ENCODE measurements around the gene N4BP2L2. TPM values are rescaled to one million over a fixed set of nuclear protein-coding genes. Genes with fewer than 3 reads are reported as not detected.
A peak's percentile ranks its signal among the peaks of the same experiment; 100 is the strongest.

The N4BP2L2 gene
- total RNA-seq, 2 experiments from 2014 or later: 86.6 to 102 TPM

DNA sequence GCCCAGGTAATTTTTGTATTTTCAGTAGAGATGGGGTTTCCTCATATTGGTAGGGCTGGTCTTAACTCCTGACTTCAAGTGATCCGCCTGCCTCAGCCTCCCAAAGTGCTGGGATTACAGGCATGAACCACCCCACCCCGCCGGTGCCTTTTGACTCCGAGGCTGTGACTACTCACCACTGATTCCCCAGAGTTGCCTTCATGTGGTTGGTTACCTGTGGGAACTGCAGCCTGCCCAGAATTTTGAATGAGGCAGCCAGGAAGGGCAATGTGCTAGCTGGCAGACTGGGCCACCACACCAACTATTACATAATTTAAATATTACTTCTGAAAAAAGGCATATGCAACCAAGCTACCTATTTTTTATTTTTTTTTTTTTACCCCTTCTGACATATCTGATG, 42.8 kb downstream of the N4BP2L2 start:
- CTCF ChIA-PET: no interaction called here
- Mint-ChIP-seq H3K36me3 (peaks cover 2% of the 10 kb centered on the region), H3K4me1 (ENCODE audit: low read depth) (peaks cover 13% of the 10 kb centered on the region), H3K9me3 (no peaks in the 10 kb centered on the region), H3K4me3 (no peak overlapping the region), H3K27me3 (no peaks in the 10 kb centered on the region), H3K27ac (no peak overlapping the region)
- intact Hi-C loops (cut with micrococcal nuclease): no loop called here
- POLR2A ChIA-PET: no interaction called here
- DNase-seq: no peak

DNA sequence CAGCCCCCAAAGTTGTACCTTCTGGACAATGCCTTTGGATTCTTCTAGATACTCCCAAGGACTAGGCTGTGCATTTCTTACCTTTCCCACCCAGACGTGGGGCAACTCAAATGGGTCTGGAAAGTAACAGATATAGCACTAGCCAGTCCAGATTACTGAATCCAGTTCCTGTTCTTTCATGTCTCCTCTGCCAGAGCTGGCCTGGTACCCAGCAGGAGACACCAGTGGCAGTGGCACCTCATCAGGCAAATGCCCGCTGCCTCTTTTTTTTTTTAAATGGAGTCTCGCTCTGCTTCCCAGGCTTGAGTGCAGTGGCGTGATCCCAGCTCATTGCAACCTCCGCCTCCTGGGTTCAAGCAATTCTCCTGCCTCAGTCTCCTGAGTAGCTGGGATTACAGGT, 43.2 kb downstream of the N4BP2L2 start:
- CTCF ChIA-PET: no interaction called here
- no peak for DNase-seq
- Mint-ChIP-seq H3K27me3 (no peaks in the 10 kb centered on the region), H3K4me3 (no peak overlapping the region), H3K9me3 (no peaks in the 10 kb centered on the region), H3K36me3 (peaks cover 2% of the 10 kb centered on the region), H3K27ac (no peak overlapping the region), H3K4me1 (ENCODE audit: low read depth) (peaks cover 13% of the 10 kb centered on the region)
- POLR2A ChIA-PET: no interaction called here
- intact Hi-C loops (cut with micrococcal nuclease): no loop called here

DNA sequence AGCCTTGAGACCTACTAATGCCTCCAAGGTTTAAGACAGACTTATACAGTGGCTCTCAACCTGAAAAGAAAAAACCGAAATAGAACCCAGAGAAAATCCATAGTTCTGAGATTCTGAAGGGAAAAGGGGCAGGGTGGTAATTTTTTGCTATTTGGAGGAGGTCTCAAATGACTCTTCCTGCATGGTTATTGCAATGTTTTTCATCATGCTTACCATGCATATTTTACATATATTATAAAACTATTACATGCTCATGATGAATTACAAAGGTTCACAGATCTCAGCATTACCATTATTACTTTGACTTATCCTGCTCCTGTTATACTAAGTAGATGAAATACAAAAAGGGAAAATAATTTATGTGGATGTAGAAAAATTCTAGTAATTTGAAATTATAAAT, 47.6 kb downstream of the N4BP2L2 start:
- Mint-ChIP-seq H3K4me1 (ENCODE audit: low read depth) (no peaks in the 10 kb centered on the region), H3K9me3 (no peaks in the 10 kb centered on the region), H3K36me3 (no peaks in the 10 kb centered on the region), H3K4me3 (no peak overlapping the region), H3K27ac (no peak overlapping the region), H3K27me3 (no peaks in the 10 kb centered on the region)
- DNase-seq: no peak
- POLR2A ChIA-PET: no interaction called here
- intact Hi-C loops (cut with micrococcal nuclease): no loop called here
- CTCF ChIA-PET: no interaction called here

DNA sequence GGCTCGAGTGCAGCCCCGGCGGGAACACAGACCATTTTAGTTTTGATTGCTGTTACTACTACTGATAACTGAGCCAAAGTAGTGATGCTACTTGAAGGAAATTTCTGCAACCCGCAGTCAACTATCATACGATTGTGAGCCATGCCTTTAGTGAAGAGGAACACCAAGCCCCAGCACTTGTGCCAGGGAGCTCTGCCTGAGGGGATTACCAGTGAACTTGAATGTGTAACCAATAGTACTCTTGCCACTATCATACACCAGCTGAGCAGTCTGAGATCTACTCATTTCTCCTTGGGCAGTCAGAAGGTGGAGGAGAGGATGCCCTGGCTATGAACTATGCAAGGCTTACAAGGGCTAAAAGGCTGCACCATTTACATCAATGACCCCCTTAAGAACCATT, 61.7 kb downstream of the N4BP2L2 start:
- intact Hi-C loops (cut with micrococcal nuclease): no loop called here
- ChIA-PET POLR2A (no interaction called here), CTCF (no interaction called here)
- H3K27ac Mint-ChIP-seq: no peak overlapping the region
- no peaks in the 10 kb centered on the region for H3K27me3 Mint-ChIP-seq
- peaks cover 2% of the 10 kb centered on the region for H3K36me3 Mint-ChIP-seq
- peaks cover 8% of the 10 kb centered on the region for H3K4me1 Mint-ChIP-seq (ENCODE audit: low read depth)
- H3K9me3 Mint-ChIP-seq: no peaks in the 10 kb centered on the region
- DNase-seq: no peak
- no peak overlapping the region for H3K4me3 Mint-ChIP-seq

DNA sequence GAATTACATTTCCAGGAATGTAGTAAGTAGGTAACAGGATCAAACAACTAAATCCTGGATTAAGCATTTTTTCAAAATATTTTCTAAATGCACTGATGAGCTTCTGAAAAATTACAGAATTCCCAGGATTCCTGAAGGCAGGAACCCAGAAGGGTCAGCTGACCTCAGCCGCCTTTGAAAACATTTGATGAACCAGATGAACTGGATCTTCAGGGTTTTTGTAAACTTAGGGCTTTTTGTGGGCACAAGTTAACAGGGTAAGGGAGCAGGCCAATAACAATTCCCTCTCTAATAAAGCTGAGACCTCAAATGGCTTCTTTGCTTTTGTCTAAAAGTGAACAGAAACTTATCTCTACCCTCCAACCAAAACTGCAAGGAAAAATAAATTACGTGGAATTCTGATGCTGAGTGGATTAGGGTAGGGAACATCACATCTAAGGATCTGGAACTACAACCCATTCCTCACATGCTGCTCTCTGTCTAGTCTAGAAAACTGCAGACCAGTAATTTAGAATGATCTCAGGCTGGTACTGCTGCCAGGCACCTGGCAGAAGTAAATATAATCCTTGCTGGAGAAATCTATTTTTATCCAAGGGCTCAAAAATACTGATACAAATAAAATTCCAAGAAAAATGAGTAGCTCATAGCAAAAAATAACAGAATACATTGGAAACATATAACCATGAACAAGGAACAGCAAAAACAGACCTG, 62.4 kb downstream of the N4BP2L2 start:
- Mint-ChIP-seq H3K4me3 (no peak overlapping the region), H3K27ac (no peak overlapping the region), H3K4me1 (ENCODE audit: low read depth) (peaks cover 16% of the 10 kb centered on the region), H3K27me3 (no peaks in the 10 kb centered on the region), H3K36me3 (peaks cover 2% of the 10 kb centered on the region), H3K9me3 (no peaks in the 10 kb centered on the region)
- CTCF ChIA-PET: no interaction called here
- intact Hi-C loops (cut with micrococcal nuclease): no loop called here
- no peak for DNase-seq
- POLR2A ChIA-PET: interaction anchor here (0.6 kb wide), 1 partner anchor 37 kb away, joined by 4 read pairs; no protein-coding TSS in a partner anchor

DNA sequence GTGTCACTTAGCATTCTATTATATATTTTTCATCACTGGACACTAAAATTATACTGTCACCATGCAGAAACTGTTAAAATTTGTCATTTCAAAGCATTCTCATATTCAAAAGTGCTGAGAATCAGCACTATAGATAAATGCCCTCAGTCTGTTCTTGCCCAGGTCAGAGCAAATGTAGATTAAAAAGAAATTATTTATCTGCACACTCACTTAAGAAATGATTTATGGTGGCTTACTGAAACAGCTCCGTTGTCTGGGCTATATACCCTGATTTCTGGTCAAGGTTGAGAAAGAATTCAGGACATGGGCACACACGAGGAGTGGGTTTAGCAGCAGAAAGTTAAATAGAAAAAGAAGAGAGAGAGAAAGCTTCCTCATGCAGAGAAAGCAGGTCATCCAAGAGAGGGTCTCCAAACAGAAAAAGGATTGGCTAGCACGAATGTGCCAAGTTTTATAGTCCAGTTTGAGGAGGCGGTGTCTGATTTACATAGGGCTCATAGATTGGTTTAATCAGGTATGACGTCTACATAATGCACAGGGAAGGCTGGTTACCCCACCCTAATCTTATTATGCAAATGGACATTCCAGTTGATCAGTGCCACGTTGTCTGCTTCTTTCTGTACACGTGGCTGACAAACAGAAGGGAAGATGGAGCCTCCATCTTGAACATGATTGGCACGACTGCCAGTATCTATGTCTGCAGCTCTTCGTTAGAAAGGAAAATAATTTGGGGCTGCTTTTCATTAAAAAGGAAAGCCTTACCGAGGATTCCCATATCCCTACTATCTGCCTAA, 63.4 kb downstream of the N4BP2L2 start:
- CTCF ChIA-PET: no interaction called here
- H3K27me3 Mint-ChIP-seq: no peaks in the 10 kb centered on the region
- no peak overlapping the region for H3K4me3 Mint-ChIP-seq
- H3K36me3 Mint-ChIP-seq: peaks cover 2% of the 10 kb centered on the region
- POLR2A ChIA-PET: interaction anchor here (0.6 kb wide), 1 partner anchor 38 kb away, joined by 4 read pairs; no protein-coding TSS in a partner anchor
- peaks cover 18% of the 10 kb centered on the region for H3K4me1 Mint-ChIP-seq (ENCODE audit: low read depth)
- no peak for DNase-seq
- H3K9me3 Mint-ChIP-seq: no peaks in the 10 kb centered on the region
- H3K27ac Mint-ChIP-seq: no peak overlapping the region
- intact Hi-C loops (cut with micrococcal nuclease): loop anchor here (5.0 kb wide), 1 partner anchor 167 kb away; no protein-coding TSS in a partner anchor

DNA sequence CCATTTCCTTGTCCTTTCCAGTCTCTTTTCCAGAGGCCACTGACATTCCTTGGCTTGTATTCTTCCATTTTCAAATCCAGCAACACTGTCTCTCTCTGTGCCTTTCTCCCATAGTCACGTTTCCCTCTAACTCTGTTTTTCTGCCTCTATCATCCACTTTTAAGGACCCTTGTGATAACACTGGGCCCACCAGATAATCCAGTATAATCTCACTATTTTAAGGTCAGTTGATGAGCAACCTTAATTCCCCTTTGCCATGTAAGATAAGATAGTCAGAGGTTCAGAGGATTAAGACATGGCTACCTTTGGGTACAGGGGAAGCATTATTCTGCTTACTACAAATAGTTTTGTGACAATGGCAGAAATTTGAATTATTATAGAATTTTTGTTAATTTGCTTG, 64.9 kb downstream of the N4BP2L2 start:
- Mint-ChIP-seq H3K27ac (no peak overlapping the region), H3K27me3 (no peaks in the 10 kb centered on the region), H3K9me3 (no peaks in the 10 kb centered on the region), H3K4me1 (ENCODE audit: low read depth) (peaks cover 18% of the 10 kb centered on the region), H3K36me3 (peaks cover 2% of the 10 kb centered on the region), H3K4me3 (no peak overlapping the region)
- CTCF ChIA-PET: no interaction called here
- POLR2A ChIA-PET: no interaction called here
- intact Hi-C loops (cut with micrococcal nuclease): loop anchor here (5.0 kb wide), 1 partner anchor 169 kb away; no protein-coding TSS in a partner anchor
- DNase-seq: no peak

DNA sequence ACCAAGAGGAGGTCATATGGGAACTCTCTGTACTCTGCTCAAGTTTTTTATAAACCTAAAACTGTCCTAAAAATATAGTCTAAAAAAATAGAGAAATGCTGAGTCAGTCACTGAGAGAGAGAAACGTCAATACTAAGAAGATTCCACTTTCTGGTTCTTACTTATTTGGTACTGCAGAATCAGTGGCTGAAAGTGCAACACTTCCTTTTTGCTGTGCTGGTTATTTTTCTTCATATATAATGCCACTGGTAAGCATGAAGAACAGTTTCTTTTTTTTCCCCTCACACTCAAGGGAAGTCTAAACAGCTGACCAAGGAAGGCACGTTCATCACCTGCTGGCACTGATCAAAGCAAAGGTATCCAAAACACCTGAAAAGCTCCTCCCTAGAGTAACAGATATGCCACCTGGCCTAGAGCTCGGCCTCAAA, 66.4 kb downstream of the N4BP2L2 start:
- CTCF ChIA-PET: interaction anchor here (1.5 to 1.8 kb wide), 2 partner anchors 47 to 109 kb away, joined by 3 to 10 read pairs; no protein-coding TSS in a partner anchor
- DNase-seq: no peak
- intact Hi-C loops (cut with micrococcal nuclease): loop anchor here (1.0 to 5.0 kb wide), 3 partner anchors 48 to 170 kb away; no protein-coding TSS in a partner anchor
- no peaks in the 10 kb centered on the region for H3K36me3 Mint-ChIP-seq
- H3K4me3 Mint-ChIP-seq: no peak overlapping the region
- POLR2A ChIA-PET: no interaction called here
- H3K4me1 Mint-ChIP-seq (ENCODE audit: low read depth): peaks cover 18% of the 10 kb centered on the region
- H3K9me3 Mint-ChIP-seq: no peaks in the 10 kb centered on the region
- H3K27ac Mint-ChIP-seq: peak overlapping the region; percentile 84
- no peaks in the 10 kb centered on the region for H3K27me3 Mint-ChIP-seq

DNA sequence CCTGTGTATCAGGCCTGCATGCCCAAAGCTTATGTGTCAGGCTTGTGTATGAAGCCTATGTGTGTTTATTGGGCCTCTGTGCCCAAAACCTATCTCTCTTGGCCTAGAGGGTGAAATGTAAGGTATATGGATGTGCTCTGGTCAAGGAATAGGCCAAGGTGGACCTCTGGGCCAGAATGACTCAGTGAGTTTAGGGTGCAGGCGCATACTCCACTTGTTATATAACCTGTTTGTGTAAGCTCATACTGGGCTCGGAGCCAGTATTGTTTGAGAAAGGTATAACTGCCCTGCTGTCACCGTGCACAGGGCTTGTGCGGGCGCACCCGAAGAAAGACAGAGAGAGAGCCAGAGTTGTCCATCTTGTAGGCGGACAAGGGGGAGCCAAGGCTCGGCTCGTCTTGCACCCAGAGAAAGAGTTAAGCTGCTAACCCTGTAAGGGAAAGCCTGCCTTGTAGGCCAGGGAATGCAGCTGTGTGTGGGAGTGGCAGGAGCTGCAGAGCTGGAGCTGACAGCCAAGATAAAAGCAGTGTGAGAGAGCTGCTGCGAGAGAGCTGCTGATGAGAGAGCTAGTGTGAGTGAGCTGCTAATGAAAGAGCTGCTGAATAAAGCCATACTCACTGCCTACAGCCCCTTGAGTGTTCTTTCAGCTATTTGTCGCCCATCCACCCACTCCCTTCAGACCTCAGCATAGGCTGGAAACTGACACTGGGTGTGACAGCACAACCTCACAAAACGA, 67.2 kb downstream of the N4BP2L2 start:
- no peaks in the 10 kb centered on the region for H3K9me3 Mint-ChIP-seq
- no peaks in the 10 kb centered on the region for H3K36me3 Mint-ChIP-seq
- intact Hi-C loops (cut with micrococcal nuclease): loop anchor here (5.0 kb wide), 1 partner anchor 171 kb away; no protein-coding TSS in a partner anchor
- H3K27ac Mint-ChIP-seq: peak overlapping the region; percentile 84
- no peaks in the 10 kb centered on the region for H3K27me3 Mint-ChIP-seq
- CTCF ChIA-PET: interaction anchor here (1.5 to 1.8 kb wide), 2 partner anchors 48 to 110 kb away, joined by 3 to 10 read pairs; no protein-coding TSS in a partner anchor
- no peak overlapping the region for H3K4me3 Mint-ChIP-seq
- H3K4me1 Mint-ChIP-seq (ENCODE audit: low read depth): peaks cover 18% of the 10 kb centered on the region
- POLR2A ChIA-PET: no interaction called here
- peak; percentile 23 for DNase-seq

DNA sequence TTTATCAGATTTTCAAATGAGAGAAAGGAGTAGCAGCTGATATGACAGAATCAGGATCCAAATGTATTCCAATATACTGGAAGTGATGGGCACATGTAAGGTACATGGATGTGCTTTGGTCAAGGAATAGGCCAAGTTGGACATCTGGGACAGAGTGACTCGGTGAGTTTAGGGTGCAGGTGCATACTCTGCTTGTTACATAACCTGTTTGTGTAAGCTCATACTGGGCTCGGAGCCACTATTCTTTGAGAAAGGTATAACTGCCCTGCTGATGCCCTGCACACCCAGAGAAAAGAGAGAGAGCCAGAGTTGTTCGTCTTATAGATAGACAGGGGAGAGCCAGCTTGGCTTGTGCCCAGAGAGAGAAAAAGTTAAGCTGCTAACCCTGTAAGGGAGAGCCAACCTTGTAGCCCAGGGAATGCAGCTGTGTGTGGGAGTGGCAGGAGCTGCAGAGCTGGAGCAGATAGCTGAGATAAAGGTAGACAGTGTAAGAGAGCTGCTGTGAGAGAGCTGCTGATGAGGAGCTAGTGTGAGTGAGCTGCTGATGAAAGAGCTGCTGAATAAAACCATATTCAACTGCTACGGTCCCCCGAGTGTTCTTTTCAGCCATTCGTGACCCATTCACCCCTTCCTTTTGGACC, 70.0 kb downstream of the N4BP2L2 start:
- intact Hi-C loops (cut with micrococcal nuclease): no loop called here

DNA sequence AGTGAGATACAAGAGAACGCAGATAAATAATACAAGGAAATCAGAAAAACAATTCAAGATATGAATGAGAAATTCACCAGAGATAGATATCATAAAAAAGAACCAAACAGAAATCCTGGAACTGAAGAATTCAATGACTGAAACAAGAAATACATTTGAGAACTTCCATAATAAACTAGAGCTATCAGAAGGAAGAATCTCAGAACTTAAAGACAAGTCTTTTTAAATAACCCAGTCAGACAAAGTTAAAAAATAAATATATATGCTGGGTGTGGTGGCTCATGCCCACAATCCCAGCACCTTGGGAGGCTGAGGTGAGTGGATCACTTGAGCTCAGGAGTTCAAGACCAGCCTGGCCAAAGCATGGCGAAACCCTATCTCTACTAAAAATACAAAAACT, 82.0 kb downstream of the N4BP2L2 start:
- peaks cover 33% of the 10 kb centered on the region for H3K9me3 Mint-ChIP-seq
- ChIA-PET CTCF (interaction anchor here (0.7 kb wide), 1 partner anchor 10 kb away, joined by 3 read pairs; no protein-coding TSS in a partner anchor), POLR2A (no interaction called here)
- H3K4me1 Mint-ChIP-seq (ENCODE audit: low read depth): peaks cover 4% of the 10 kb centered on the region
- no peak overlapping the region for H3K27ac Mint-ChIP-seq
- H3K36me3 Mint-ChIP-seq: peaks cover 50% of the 10 kb centered on the region
- H3K4me3 Mint-ChIP-seq: no peak overlapping the region
- DNase-seq: no peak
- H3K27me3 Mint-ChIP-seq: no peaks in the 10 kb centered on the region
- intact Hi-C loops (cut with micrococcal nuclease): loop anchor here (10.0 kb wide), 1 partner anchor 1088 kb away; no protein-coding TSS in a partner anchor

More for the DNA sequence above, 70.0 kb downstream of the N4BP2L2 start:
- ChIA-PET CTCF (interaction anchor here (0.6 to 2.5 kb wide), 4 partner anchors 16 to 118 kb away, joined by 3 to 14 read pairs (median 4); partner anchors contain the start of genes N4BP2L2 and PDS5B), POLR2A (interaction anchor here (0.6 kb wide), 1 partner anchor 23 kb away, joined by 3 read pairs; no protein-coding TSS in a partner anchor)
- Mint-ChIP-seq H3K9me3 (no peaks in the 10 kb centered on the region), H3K4me3 (no peak overlapping the region), H3K36me3 (peaks cover 2% of the 10 kb centered on the region), H3K27me3 (no peaks in the 10 kb centered on the region), H3K4me1 (ENCODE audit: low read depth) (peaks cover 18% of the 10 kb centered on the region), H3K27ac (no peak overlapping the region)
- no peak for DNase-seq
